GF-D8 (cell line): ENCODE results near the gene SLC16A2.
A peak's percentile ranks its signal among the peaks of the same experiment; 100 is the strongest.
"Not testable (repeated sequence)": the region's sequence is repeated elsewhere in the genome, so short reads cannot be mapped to it uniquely, and the experiment has no call there.

Experiments
- DNase-seq: peaks from one replicate; lab custom pipeline; 2025; lab: John Stamatoyannopoulos, UW

SLC16A2 gene

DNA sequence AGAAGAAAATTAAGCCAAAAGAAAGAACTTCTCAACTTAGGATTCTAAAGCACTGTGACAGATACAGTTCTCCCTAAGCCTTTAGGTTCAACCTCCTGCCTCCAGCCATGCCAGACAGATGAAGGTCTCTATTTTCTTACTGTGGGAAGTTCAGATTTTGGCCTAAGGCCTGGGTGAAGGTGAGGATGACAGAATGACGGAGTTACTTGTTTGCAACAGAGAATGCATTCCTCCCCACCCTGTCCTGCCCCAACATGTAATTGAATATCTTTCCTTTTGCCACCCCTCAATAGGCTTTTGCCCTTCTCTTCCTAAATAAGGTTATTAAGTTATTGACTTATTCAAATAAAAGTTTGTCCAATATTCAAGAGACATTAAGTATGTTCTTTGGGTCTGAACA is 25.6 kb downstream of the SLC16A2 start:
- no peak for DNase-seq

DNA sequence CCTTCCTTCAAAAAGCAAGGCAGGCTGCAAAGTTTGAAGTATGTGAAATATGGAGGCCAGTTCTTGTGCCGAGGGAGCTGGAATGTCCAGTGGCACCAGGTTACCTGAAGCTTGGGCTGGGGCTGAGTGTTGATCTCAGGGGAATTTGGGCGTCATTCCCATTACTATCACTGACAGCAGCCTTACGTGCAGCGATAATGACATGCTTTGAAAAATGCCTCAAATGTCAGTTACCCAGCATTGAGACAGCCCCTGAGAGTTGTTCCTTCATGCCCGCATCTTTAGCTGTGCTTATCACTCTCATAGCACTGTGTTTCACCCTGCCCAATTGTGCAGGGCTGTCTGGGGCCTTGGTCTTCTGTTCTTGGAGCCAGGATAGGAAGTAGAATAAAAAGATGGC is 27.4 kb downstream of the SLC16A2 start:
- no peak for DNase-seq

DNA sequence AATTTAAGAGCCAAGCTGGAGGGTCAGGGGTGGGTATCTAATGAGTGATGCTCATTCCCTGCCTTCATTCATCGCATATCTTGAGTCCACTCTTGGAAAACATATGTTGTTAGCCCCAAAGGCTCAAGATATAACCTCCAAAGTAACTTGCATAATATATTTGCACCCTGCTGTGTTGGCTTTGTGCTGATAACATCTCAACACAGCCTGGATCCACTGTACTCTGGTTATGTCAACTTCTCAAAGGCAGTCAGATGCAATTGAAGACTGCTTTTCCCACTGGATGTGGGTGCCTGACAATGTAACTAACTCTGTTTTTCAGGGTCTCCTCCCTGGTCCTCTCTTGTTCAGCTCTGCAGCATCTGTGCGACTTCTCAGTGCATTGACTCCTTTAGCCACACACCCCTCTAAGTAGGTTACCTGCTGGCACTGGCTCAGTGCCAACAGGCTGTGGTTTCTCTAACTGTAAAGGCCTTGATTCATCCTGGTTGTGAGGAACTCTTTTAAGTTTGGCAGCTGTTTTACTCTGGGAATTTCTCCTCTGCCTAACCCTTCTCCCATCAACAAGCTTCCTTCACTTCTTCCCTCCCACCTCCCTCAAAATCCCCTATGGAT is 28.1 kb downstream of the SLC16A2 start:
- DNase-seq, result no peak

DNA sequence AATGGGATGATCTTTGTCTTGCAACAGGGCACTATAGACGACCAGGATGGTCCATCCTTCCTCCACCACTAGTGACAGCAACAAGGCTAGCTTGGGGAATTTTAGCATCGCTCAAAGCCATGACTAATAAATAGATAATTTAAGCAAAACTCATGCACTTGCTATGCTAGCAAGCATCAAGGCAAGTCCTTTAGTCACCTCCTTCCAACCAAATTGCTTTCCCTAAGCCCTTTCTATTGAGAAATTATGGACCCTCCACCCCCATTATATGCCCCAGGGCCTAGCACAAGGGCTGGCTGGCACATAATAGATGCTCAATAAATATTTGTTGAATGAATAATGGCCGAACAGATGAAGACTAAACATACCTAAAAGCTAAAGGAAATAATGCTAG is 28.6 kb downstream of the SLC16A2 start:
- DNase-seq, result no peak

DNA sequence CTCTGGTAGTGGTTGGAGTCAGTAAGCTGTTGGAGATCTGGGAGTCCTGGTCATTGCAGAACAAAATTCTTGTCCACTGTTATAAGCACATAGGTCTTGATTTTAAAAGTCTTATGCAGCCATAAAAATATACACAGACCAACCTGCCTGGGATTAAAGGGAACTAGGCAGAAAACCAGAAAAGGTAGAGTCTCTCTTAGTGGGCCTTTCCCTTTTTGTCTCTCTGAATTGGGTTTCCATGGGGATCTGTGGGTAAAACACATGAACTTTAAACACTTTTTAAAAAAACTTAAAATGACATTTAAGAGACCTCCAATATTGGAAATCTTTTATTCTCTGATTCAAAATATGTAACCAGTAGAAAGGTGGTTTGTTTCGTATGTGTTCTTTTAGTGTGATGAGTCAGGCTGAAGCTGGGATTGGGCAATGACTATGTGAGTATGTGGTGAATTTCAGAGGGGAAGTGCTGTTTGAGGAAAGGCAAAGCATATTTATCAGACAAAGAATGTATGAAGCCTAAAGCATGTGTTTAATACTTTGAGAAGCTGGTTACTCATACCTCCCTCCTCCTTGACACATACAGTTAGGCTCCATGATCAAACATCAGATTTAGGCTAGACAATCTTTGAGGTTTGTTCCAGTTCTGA is 29.6 kb downstream of the SLC16A2 start:
- peak; percentile 3 for DNase-seq

DNA sequence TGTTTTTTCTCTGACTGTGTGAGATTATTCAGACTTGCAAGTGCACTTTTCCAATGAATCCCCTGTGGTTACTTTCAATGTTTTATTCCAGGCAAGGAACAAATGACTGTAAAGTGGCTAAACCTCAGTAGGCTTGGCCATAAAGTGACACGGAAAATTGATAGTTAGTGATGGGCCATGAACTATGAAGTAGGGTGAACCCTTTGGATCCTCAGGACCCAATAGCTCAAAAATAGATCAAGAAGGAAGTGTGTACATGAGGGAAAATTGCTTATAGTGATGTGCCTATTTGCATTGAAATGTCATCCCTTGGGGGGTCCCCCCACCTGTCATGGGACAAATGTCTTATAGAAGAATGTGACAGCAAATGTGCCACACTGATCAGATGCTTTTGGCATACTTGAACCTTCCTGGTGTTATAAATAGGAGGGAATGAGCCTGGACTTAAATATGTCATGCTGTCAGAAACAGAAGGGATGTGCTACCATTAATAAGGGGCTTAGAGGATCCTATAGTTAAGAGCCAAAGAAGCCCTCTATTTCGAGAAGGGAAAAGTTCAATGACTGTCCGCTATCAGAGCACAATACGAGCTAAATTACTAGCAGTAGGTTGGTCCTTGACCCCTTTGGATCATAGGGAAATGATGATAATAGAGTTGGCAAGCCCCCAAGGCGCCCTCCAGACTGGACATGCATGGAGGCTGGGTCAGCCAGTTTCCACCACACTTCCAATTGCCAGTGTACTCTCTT is 30.3 kb downstream of the SLC16A2 start:
- DNase-seq, result no peak

DNA sequence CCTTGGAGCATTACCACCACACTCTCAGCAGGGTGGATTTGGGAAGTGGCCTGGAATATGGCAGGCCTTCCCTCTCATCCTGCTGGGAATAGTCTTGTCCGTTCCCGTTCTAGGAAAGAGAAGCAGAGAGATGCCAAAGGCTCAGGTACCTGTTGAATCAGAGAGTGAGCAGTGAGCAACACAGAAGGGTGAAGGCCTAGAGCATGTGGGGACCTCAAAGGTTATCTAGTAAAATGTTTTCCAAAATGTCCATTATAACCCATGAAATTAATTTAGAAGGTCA is 30.8 kb downstream of the SLC16A2 start:
- no peak for DNase-seq

DNA sequence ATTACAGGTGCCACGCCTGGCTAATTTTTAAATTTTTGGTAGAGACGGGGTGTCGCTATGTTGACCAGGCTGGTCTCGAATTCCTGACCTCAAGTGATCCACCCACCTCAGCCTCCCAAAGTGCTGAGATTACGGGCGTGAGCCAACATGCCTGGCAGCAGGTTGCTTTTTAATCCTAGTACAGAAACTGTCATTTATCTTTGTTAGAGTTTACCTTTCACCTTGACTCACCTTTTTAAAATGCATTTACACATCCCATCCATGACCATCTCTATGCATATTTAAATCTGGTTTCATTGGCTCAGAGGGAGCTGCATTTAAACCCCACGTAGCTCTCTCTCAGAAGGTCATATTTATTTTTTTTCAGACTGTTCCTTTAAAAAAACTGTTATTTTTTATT is 31.9 kb downstream of the SLC16A2 start:
- no peak for DNase-seq

DNA sequence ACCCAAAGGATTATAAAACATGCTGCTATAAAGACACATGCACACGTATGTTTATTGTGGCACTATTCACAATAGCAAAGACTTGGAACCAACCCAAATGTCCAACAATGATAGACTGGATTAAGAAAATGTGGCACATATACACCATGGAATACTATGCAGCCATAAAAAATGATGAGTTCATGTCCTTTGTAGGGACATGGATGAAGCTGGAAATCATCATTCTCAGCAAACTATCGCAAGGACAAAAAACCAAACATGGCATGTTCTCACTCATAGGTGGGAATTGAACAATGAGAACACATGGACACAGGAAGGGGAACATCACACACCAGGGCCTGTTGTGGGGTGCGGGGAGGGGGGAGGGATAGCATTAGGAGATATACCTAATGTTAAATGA is 32.9 kb downstream of the SLC16A2 start:
- DNase-seq, result not testable (repeated sequence)

DNA sequence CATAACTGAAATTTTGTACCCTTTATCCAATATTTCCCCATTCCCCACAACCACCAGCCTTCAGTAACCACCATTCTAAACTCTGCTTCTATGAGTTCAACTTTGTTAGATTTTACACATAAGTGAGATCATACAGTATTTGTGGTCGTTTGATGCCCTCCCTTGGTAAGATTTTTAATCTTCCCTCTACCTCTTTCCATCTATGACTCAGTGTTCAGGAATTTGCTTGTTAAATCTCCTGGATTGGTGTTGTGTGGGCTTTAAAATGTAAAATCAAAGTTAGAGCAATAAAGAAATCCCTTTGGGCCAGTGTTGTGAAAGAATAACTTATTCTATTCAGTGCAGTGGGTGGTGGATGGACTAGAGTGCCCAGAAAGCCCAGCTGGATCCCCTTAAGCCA is 37.4 kb downstream of the SLC16A2 start:
- no peak for DNase-seq

DNA sequence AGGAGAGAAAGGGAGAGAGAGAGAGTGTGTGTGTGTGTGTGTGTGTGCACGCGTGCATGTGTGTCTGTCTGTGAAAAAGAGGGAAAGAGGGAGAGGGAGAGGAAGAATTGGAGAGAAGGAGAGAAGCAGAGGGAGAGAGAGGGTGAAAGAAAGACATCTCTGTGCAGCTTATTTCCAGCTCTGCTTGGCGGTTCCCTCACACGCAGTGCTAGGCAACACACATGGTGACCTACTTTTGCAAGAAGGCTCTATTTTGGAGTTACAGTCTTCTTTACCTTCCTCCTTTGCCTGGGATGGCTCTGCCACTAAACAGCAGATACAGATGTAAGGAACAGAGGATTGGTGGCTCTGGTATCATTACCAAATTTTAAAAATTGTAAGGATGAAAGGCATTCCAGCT is 40.1 kb downstream of the SLC16A2 start:
- no peak for DNase-seq

DNA sequence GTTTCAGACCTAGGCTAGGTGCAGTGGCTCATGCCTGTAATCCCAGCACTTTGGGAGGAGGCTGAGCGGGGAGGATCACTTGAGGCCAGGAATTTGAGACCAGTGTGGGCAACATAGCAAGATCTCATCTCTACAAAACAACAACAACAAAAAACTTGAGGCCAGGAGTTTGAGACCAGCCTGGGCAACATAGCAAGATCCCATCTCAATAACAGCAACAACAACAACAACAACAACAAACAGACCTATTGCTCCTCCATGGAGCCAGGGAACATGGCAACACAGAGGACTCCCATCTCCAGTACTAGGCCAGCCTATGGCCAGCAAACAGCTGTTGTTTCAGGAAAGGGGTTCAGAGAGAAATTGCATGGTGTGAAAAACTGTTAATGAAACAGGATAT is 43.4 kb downstream of the SLC16A2 start:
- DNase-seq, result no peak

DNA sequence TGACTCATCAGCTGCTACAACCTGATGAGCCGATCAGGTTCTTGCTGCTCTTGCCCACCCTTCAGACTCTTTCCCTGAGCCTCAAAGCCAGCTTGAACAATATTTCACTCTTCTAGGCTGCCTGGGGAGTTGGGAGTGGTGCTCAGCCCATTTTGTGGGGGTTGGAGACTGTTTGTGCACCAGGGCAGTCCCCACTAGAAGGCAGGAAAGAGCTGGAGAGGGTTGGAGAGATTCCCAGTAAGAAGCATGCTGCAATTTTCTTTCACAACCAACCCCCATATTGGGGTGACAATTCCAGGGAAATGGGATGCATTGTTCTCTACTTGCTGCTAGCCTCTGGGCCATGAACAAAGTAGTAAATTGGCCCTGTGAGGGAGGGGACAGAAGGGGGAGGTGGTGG is 44.1 kb downstream of the SLC16A2 start:
- DNase-seq, result no peak

DNA sequence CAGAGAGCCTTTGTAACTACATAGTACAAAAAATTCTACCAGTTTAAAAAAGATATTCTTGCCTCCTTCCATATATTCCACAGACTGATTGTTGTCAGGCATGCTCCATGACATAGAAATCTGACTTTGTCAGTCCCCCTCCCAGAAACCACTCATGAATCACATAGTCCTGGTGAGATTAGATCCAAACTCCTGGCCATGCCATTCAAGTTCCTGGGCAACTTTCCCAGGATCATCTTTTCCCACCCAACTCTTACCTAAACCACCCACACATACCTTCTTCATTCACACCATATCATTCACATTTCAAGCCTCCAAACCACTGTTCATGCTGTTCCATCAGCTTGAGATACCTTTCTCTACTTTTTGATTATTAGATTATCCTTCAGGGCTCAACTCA is 46.4 kb downstream of the SLC16A2 start:
- no peak for DNase-seq

DNA sequence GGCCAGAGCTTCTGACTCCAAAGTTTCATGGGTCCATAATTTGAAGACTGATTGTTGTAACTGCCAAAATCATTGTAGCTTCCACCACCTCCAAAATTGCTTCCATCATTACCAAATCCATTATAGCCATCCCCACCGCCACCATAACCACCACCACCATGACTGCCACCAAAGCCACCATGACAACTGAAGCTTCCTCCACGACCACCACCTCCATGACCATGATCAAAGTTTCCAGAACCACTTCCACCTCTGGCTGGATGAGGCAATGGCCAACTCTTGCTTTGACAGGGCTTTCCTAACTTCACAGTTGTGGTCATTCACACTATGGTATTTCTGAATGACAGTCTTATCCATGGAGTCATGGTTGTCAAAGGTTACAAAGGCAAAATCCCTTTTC is 51.8 kb downstream of the SLC16A2 start:
- DNase-seq, result not testable (repeated sequence)

DNA sequence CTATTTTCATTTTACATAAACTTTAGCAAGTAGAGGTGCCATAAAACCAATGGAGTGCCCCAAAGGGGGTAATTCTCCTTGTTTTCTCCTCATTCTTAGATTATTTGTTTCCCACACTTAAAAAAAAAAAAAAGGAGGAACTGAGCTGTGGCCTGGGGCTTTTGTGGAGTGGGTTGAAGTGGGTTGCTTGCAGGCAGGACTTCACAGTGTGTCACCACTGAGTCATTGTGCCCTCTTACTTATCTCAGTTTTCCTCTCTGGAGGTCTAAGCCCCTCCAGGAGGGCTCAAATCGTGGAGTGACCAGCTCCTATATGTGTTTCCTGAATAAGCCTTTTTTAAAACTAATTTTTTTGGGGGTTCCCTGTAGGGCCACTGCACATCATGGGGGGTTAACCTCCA is 69.0 kb downstream of the SLC16A2 start:
- DNase-seq, result no peak

DNA sequence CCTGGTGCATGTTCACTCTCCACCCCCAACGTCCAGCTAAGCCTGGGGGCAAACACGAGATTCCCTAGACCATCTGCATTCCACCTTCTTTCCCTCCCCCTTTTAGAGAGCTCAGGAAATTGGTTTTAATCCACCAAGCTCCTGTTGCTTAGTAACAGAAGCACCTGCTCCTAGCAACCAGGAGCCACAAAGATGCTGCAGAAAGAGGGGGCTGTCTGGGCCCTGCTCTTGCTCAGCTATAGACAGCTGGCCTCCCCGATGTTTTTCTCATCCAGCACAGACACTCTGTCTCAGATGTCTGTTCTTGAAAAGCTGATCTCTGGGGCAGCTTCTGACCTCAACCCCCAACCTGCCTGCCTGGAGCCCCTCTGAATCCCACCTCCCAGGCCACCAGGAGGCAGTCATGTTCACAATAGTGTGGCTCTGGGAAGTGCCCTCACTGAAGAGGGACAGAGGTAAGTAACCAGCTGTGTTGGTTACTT is 71.5 kb downstream of the SLC16A2 start:
- DNase-seq, result no peak

DNA sequence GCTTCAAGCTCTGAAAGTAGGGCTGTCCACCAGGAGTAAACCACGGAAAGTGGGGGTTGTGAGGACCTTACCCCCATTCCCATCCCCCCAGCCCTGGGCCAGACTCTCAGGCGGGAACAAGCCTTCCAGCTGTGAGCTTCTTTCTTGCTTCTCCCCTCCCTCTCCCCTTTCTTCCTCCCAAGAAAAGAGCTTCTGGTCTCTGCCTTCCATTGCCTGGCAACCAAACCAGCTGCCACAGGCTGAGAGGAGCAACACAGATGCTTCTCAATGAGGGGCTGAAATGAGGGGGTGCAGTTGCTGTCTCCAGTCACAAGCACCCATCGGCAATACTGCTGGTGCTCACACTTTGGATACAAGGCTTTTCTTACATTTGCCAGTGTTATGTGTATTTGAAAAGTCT is 72.5 kb downstream of the SLC16A2 start:
- no peak for DNase-seq

DNA sequence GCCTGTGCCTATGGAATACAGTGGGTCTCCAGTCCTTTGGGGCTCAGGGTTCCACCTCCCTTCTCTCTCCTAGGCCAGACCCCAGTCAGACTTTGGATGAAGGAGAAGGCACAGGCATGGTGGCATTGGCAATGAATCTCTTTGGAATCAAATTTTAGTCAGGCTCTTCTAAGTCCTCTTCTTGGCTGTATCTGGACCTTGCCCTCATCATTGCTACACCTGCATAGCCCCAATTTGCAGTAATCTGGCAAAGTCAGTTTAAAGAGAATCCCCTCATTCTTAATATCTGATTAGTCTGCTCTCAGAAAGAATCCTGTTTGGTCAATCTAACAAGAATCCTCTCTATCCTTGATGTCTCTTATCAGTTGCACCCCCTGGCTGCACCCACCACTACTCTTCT is 77.6 kb downstream of the SLC16A2 start:
- no peak for DNase-seq

DNA sequence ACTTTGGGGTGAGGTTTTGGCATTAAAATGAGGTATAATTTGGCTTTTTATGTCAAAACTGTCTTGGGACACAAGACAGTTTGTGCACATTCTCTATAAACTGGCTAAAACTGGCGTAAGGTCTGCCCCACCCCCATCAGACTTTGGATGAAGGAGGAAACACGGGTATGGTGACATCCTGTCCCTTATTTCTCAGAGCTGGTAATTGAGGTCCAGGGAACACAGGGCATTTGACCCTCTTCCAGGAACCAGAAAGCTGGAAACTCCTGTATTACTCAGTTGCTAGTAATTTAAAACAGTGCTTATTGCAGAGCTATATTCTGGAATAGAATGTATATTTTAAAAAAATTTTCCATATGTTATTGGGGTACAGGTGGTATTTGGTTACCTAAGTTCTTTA is 78.8 kb downstream of the SLC16A2 start:
- no peak for DNase-seq

DNA sequence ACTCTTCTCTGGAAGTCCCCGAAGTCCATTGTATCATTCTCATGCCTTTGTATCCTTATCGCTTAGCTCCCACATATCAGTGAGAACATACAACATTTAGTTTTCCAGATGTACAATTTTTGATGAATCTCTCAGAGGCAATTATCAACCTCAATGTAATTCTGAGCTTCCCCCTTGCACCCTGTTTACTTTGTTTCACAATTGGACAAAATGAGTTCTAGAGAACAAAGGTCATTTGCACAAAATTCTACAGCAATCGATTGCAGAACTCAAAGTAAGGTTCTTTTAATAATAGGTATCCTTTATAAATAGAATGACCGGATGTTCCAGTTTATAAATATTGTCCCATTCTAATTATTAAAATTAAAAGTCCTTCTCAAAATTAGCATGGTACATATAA is 79.3 kb downstream of the SLC16A2 start:
- no peak for DNase-seq

DNA sequence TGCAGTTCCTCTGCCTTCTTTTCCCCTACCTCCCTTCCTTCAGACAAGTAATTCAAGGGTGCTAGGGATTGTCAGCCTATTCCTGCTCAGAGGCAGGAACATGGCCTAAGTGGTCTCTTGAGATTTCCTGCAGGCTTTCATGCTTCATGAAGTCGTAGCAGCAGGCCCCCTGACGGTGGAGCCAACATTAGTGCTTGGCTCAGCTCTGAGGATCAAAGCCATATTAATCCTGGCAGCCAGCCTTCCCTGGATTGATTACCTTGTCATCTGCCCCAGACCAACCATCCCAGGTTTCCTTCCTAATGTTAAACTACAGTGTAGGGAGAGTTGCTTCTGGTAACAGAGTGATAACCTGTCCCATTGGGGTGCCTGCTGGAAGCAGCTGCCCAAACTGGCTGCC is 84.1 kb downstream of the SLC16A2 start:
- DNase-seq, result no peak

DNA sequence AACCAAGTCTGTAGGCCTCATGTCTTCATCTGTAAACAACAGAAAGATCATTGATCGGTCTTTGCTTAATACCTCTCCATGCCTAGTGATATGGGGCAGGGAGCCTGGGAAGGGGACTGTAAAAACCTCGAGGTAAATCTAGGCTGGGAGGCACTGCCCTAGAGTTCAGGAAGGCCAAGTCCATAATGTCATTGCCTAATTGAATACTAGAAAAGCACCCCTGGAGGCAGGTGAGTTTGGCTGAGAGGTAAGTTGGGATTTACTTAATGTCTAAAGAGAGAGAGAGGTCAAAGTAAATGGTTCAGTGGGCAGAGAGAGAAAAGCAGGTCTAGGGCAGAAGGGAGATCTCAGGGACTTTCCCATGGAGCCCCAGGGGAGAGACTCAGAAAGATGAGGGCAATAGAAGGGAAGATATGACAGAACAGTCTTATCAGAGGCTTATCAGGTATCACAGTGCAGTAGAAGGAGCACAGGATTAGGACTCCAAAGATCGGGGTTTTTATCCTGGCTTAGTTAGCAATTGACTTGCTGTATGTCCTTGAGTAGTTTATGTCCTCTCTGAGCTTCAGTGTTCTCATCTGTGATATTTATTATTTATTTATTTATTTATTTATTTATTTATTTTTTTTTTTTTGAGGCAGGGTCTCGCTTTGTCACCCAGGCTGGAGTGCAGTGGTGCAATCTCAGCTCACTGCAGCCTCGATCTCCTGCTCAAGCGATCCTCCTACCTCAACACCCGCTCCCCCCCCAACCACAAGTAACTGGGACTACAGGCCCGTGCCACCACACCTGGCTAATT is 85.2 kb downstream of the SLC16A2 start:
- DNase-seq, result no peak
